BJ (cell line): Measurements from ENCODE around the gene DBX2. TPM values are rescaled to one million over a fixed set of nuclear protein-coding genes. Genes with fewer than 3 reads are reported as not detected.

Source experiments
- CTCF ChIA-PET: fragments of 350-600 bp; formaldehyde crosslinking; extraction: SDS; loops from one replicate; lab custom pipeline; 2021; ENCODE audit warnings: antibody characterized with exemption, inconsistent platforms; lab: Yijun Ruan, JAX
- POLR2A ChIA-PET: fragments of 300-600 bp; sonication (Branson Sonifier 250); formaldehyde crosslinking; extraction: SDS; loops from one replicate; lab custom pipeline; 2021; ENCODE audit warnings: antibody characterized with exemption; lab: Charles Lee
- DNase-seq: peaks from one replicate; pipeline ENCODE4 v3.0.0-alpha.2; 2011; ENCODE audit warnings: low read depth
- H3K27me3 ChIP-seq: 2 replicates; pipeline ENCODE4 v1.6.0; 2011; ENCODE audit warnings: low read length; ENCODE audit not compliant: control insufficient read depth, insufficient read depth
- H3K36me3 ChIP-seq: 2 replicates; pipeline ENCODE4 v1.5.1; 2011; ENCODE audit warnings: low read length; ENCODE audit not compliant: control insufficient read depth, insufficient read depth
- H3K4me3 ChIP-seq: 2 replicates; pipeline ENCODE4 v1.5.1; 2011; ENCODE audit warnings: low read depth, mild to moderate bottlenecking, control low read depth, low read length
- CTCF ChIP-seq: IDR thresholded peaks from 2 replicates; pipeline ENCODE4 v1.5.1; 2011; ENCODE audit warnings: low read depth, mild to moderate bottlenecking, control low read depth, inconsistent platforms, low read length, moderate library complexity; ENCODE audit not compliant: insufficient read depth
- polyA plus RNA-seq: library from polyadenylated mRNA; depleted of rRNA; stranded (reverse); fragments of >200 nt; gene quantifications from 2 replicates; pipeline ENCODE4 v1.2.3, GENCODE V29; 2011

Gene DBX2
- polyA plus RNA-seq, 1 experiment = not detected

- Histone ChIP-seq H3K4me3 (no peak overlapping the region), H3K27me3 (no peaks in the 10 kb centered on the region), H3K36me3 (no peaks in the 10 kb centered on the region)
- no peak for DNase-seq
- TF ChIP-seq CTCF = no peak
- POLR2A ChIA-PET = no interaction called here
- CTCF ChIA-PET = no interaction called here
Observed at GRCh38 chr12:45065125-45065626, 14.3 kb upstream of the DBX2 start.

GRCh38 chr12:45060976-45061375 is 10.1 kb upstream of the DBX2 start:
- POLR2A ChIA-PET = no interaction called here
- CTCF ChIA-PET = no interaction called here
- no peak for TF ChIP-seq CTCF
- H3K36me3 ChIP-seq = no peaks in the 10 kb centered on the region
- no peaks in the 10 kb centered on the region for H3K27me3 ChIP-seq
- no peak for DNase-seq
- H3K4me3 ChIP-seq = no peak overlapping the region

GRCh38 chr12:45051572-45052125 is 750 bp upstream of the DBX2 start:
- ChIA-PET POLR2A (no interaction called here), CTCF (interaction anchor here (0.6 kb wide), 1 partner anchor 9 kb away, joined by 3 read pairs; no protein-coding TSS in a partner anchor)
- Histone ChIP-seq H3K4me3 (peak overlapping the region; percentile 19), H3K27me3 (peaks cover 12% of the 10 kb centered on the region), H3K36me3 (no peaks in the 10 kb centered on the region)
- DNase-seq = no peak
- TF ChIP-seq CTCF = no peak

- ChIA-PET POLR2A (no interaction called here), CTCF (no interaction called here)
- H3K36me3 ChIP-seq = no peaks in the 10 kb centered on the region
- no peak for TF ChIP-seq CTCF
- no peak overlapping the region for H3K4me3 ChIP-seq
- peaks cover 12% of the 10 kb centered on the region for H3K27me3 ChIP-seq
- DNase-seq = no peak
Observed at GRCh38 chr12:45049912-45050750, 768 bp downstream of the DBX2 start.

GRCh38 chr12:45042599-45042998 is 8.3 kb downstream of the DBX2 start:
- no peak for TF ChIP-seq CTCF
- Histone ChIP-seq H3K27me3 (no peaks in the 10 kb centered on the region; the same call in 1 of the 2 replicates), H3K36me3 (no peaks in the 10 kb centered on the region), H3K4me3 (no peak overlapping the region)
- CTCF ChIA-PET = interaction anchor here (1.2 kb wide), 1 partner anchor 9 kb away, joined by 3 read pairs; no protein-coding TSS in a partner anchor
- POLR2A ChIA-PET = no interaction called here
- no peak for DNase-seq
